ENCODE data around the gene TGM2. TPM values are rescaled to one million over a fixed set of nuclear protein-coding genes. Genes with fewer than 3 reads are reported as not detected.

Gene TGM2
- total and polyA plus RNA-seq, 5 experiments from 2014 or later, result not detected

DNA sequence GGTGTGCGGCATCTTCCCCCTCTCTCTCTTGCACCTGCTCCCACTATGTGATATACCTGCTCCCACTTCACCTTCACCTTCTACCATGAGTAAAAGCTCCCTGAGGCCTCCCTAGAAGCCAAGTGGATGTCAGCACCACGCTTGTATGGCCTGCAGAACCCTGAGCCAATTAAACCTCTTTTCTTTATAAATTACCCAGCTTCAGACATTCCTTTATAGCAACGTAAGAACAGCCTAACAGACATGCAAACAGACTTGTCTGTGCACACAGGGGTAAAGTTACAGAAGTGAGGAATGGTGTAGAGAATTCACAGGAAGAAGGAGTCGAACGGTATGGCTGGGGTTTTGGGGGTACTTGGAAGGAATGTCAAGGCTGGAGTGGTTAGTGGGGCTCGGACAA is 14.8 kb upstream of the TGM2 start:
- H3K9me3 Mint-ChIP-seq, result no peaks in the 10 kb centered on the region
- peaks cover 0 to 1% (median 0%) of the 10 kb centered on the region in 4 donors for H3K4me1 Mint-ChIP-seq
- POLR2A ChIA-PET, result no interaction called here
- no peak overlapping the region for H3K4me3 Mint-ChIP-seq
- H3K27me3 Mint-ChIP-seq, result peaks cover 13 to 32% (median 18%) of the 10 kb centered on the region in 5 donors
- no peaks in the 10 kb centered on the region for H3K36me3 Mint-ChIP-seq
- no peak overlapping the region for H3K27ac Mint-ChIP-seq
- no peak for DNase-seq
- no peak for ATAC-seq

GRCh38 chr20:38178581-38178980 is 13.5 kb upstream of the TGM2 start:
- Mint-ChIP-seq H3K4me3 (no peak overlapping the region), H3K36me3 (no peaks in the 10 kb centered on the region), H3K4me1 (peaks cover 0 to 1% (median 0%) of the 10 kb centered on the region in 4 donors), H3K9me3 (no peaks in the 10 kb centered on the region), H3K27me3 (peaks cover 10 to 25% (median 13%) of the 10 kb centered on the region in 5 donors), H3K27ac (no peak overlapping the region)
- POLR2A ChIA-PET, result no interaction called here
- DNase-seq (no peak), ATAC-seq (no peak)

- Mint-ChIP-seq H3K27ac (no peak overlapping the region), H3K9me3 (no peaks in the 10 kb centered on the region), H3K4me3 (no peak overlapping the region), H3K27me3 (peaks cover 10 to 20% (median 13%) of the 10 kb centered on the region in 5 donors), H3K36me3 (no peaks in the 10 kb centered on the region), H3K4me1 (peaks cover 0 to 1% (median 0%) of the 10 kb centered on the region in 4 donors)
- POLR2A ChIA-PET, result no interaction called here
- DNase-seq, result no peak
- no peak for ATAC-seq
Observed at GRCh38 chr20:38178065-38178491, 13.0 kb upstream of the TGM2 start.

DNA sequence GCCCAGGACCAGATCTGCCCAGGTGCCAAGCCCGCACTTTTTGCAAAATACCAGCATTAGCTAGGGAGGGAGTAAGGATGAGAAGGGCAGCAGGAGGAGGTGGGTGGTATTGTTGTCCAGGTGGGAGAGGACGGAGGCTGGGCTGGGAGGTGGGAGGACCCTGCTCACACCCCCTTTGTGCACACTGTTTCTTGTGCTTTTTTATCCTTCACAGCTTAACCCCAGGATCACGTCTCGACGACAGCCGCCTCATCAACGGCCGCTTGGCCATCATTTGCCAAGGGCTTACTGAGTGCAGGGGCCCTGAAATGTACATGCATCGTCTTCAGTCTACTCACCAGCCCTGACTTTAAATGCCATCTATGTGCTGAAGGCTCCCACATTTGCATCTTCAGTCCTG is 12.1 kb upstream of the TGM2 start:
- POLR2A ChIA-PET, result no interaction called here
- Mint-ChIP-seq H3K4me1 (peaks cover 0 to 1% (median 0%) of the 10 kb centered on the region in 4 donors), H3K27me3 (peaks cover 10 to 21% (median 13%) of the 10 kb centered on the region in 5 donors), H3K9me3 (no peaks in the 10 kb centered on the region), H3K36me3 (no peaks in the 10 kb centered on the region), H3K4me3 (no peak overlapping the region), H3K27ac (no peak overlapping the region)
- ATAC-seq, result no peak
- DNase-seq, result no peak

- Mint-ChIP-seq H3K27ac (no peak overlapping the region), H3K9me3 (no peaks in the 10 kb centered on the region), H3K36me3 (no peaks in the 10 kb centered on the region), H3K27me3 (peaks cover 13 to 29% (median 18%) of the 10 kb centered on the region in 5 donors), H3K4me3 (no peak overlapping the region), H3K4me1 (peaks cover 0 to 1% (median 0%) of the 10 kb centered on the region in 4 donors)
- POLR2A ChIA-PET, result no interaction called here
- ATAC-seq (no peak), DNase-seq (no peak)
Observed at GRCh38 chr20:38175304-38176180, 10.5 kb upstream of the TGM2 start.

GRCh38 chr20:38173237-38174156 is 8.4 kb upstream of the TGM2 start:
- peaks cover 0 to 7% (median 2%) of the 10 kb centered on the region in 4 donors for H3K4me1 Mint-ChIP-seq
- no peaks in the 10 kb centered on the region for H3K36me3 Mint-ChIP-seq
- no peak overlapping the region for H3K4me3 Mint-ChIP-seq
- peak overlapping the region in 1 of 10 donors; percentile 75 for H3K27ac Mint-ChIP-seq
- no peak for ATAC-seq
- DNase-seq, result no peak
- H3K9me3 Mint-ChIP-seq, result no peaks in the 10 kb centered on the region
- H3K27me3 Mint-ChIP-seq, result peaks cover 13 to 25% (median 15%) of the 10 kb centered on the region in 5 donors
- POLR2A ChIA-PET, result no interaction called here

GRCh38 chr20:38172408-38172807 is 7.3 kb upstream of the TGM2 start:
- DNase-seq, result no peak
- H3K27me3 Mint-ChIP-seq, result peaks cover 4 to 14% (median 12%) of the 10 kb centered on the region in 5 donors
- no peaks in the 10 kb centered on the region for H3K36me3 Mint-ChIP-seq
- H3K4me1 Mint-ChIP-seq, result peaks cover 0 to 10% (median 1%) of the 10 kb centered on the region in 4 donors
- H3K27ac Mint-ChIP-seq, result no peak overlapping the region
- H3K4me3 Mint-ChIP-seq, result no peak overlapping the region
- no peaks in the 10 kb centered on the region for H3K9me3 Mint-ChIP-seq
- no peak for ATAC-seq
- POLR2A ChIA-PET, result no interaction called here

DNA sequence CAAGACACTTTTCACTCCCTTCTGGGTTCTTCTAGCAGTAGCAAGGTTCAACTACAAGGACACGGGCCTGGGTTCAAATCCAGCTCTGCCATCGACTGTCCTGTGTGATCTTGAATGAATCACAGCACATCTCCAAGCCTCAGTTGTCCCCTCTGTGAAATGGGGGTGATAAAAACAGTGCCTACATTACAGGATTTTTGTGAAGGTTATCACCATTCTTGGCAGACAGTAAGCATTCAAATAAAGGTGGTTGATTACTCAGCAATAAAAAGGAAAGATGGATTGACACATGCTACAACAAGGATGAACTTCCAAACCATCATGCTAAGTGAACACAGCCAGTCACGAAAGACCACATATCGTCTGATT is 6.6 kb upstream of the TGM2 start:
- DNase-seq, result no peak
- H3K27me3 Mint-ChIP-seq, result peaks cover 3 to 13% (median 7%) of the 10 kb centered on the region in 5 donors

GRCh38 chr20:38170826-38171674 is 6.0 kb upstream of the TGM2 start:
- Mint-ChIP-seq H3K36me3 (no peaks in the 10 kb centered on the region), H3K27ac (peak overlapping the region in 1 of 10 donors; percentile 3), H3K27me3 (peaks cover 4 to 19% (median 11%) of the 10 kb centered on the region in 5 donors), H3K4me3 (no peak overlapping the region), H3K4me1 (peaks cover 0 to 10% (median 1%) of the 10 kb centered on the region in 4 donors), H3K9me3 (no peaks in the 10 kb centered on the region)
- DNase-seq, result no peak
- POLR2A ChIA-PET, result no interaction called here
- ATAC-seq, result no peak

More for the DNA sequence above, 6.6 kb upstream of the TGM2 start:
- Mint-ChIP-seq H3K9me3 (no peaks in the 10 kb centered on the region), H3K4me3 (no peak overlapping the region), H3K27ac (no peak overlapping the region), H3K36me3 (no peaks in the 10 kb centered on the region), H3K4me1 (peaks cover 0 to 10% (median 1%) of the 10 kb centered on the region in 4 donors)
- no peak for ATAC-seq
- POLR2A ChIA-PET, result no interaction called here

- H3K36me3 Mint-ChIP-seq, result no peaks in the 10 kb centered on the region
- ATAC-seq (no peak), DNase-seq (no peak)
- peaks cover 2 to 14% (median 6%) of the 10 kb centered on the region in 4 donors for H3K4me1 Mint-ChIP-seq
- H3K27ac Mint-ChIP-seq, result no peak overlapping the region
- POLR2A ChIA-PET, result no interaction called here
- no peak overlapping the region for H3K4me3 Mint-ChIP-seq
- H3K27me3 Mint-ChIP-seq, result peaks cover 11 to 26% (median 18%) of the 10 kb centered on the region in 5 donors
- no peaks in the 10 kb centered on the region for H3K9me3 Mint-ChIP-seq
Observed at GRCh38 chr20:38170219-38170825, 5.3 kb upstream of the TGM2 start.

GRCh38 chr20:38169636-38170193 is 4.6 kb upstream of the TGM2 start:
- no peaks in the 10 kb centered on the region for H3K9me3 Mint-ChIP-seq
- POLR2A ChIA-PET, result no interaction called here
- peaks cover 2 to 15% (median 7%) of the 10 kb centered on the region in 4 donors for H3K4me1 Mint-ChIP-seq
- H3K4me3 Mint-ChIP-seq, result no peak overlapping the region
- peaks cover 12 to 30% (median 23%) of the 10 kb centered on the region in 5 donors for H3K27me3 Mint-ChIP-seq
- ATAC-seq, result no peak
- H3K36me3 Mint-ChIP-seq, result no peaks in the 10 kb centered on the region
- no peak overlapping the region for H3K27ac Mint-ChIP-seq
- DNase-seq, result no peak

Measured in naive thymus-derived CD8-positive, alpha-beta T cell (primary cell).